SK-N-SH treated with all-trans-retinoic acid at 6 μM for 48 hours (cell line): ENCODE measurements around the gene GINS1.

ENCODE experiments used
- ARNTL ChIP-seq: fragments of 450-650 bp; formaldehyde crosslinking; IDR thresholded peaks from 2 replicates; pipeline ENCODE4 v1.5.0; 2020; ENCODE audit warnings: low read depth, mild to moderate bottlenecking, moderate library complexity, borderline replicate concordance
- ZNF8 ChIP-seq: fragments of 450-650 bp; formaldehyde crosslinking; IDR thresholded peaks from 2 replicates; pipeline ENCODE4 v1.5.0; 2020; ENCODE audit warnings: mild to moderate bottlenecking, moderate library complexity
- TF ChIP-seq, protein P1 (sequence below): fragments of 250-450 bp; sonication (Bioruptor Pico); IDR thresholded peaks from 2 replicates; pipeline ENCODE4 v1.8.0; 2021; ENCODE audit warnings: low read depth, mild to moderate bottlenecking, moderate library complexity, borderline replicate concordance

DNA sequence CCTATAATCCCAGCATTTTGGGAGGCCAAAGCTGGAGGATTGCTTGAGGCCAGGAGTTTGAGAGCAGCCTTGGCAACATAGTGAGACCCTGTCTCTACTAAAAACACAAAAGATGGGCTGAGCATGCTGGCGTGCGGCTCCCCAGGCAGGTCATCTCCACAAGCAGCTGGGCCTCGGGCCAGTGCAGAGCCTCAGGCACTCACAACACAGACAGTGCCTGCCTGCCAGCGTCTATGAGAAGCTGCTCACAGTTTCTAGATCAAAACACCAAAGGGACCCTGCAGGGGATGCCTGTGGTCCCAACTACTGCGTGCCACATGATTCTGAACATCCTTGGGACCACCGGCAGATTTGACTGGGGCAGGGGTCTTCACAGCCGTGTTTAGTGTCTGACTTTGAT is 59.4 kb downstream of the GINS1 start:
- TF ChIP-seq, protein P1, sequence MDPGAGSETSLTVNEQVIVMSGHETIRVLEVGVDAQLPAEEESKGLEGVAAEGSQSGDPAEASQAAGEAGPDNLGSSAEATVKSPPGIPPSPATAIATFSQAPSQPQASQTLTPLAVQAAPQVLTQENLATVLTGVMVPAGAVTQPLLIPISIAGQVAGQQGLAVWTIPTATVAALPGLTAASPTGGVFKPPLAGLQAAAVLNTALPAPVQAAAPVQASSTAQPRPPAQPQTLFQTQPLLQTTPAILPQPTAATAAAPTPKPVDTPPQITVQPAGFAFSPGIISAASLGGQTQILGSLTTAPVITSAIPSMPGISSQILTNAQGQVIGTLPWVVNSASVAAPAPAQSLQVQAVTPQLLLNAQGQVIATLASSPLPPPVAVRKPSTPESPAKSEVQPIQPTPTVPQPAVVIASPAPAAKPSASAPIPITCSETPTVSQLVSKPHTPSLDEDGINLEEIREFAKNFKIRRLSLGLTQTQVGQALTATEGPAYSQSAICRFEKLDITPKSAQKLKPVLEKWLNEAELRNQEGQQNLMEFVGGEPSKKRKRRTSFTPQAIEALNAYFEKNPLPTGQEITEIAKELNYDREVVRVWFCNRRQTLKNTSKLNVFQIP = no peak
- TF ChIP-seq ARNTL (CRISPR knock-in tag) = no peak
- no peak for TF ChIP-seq ZNF8 (CRISPR knock-in tag)
